Measurements from ENCODE around the gene DGCR8. TPM values are rescaled to one million over a fixed set of nuclear protein-coding genes. Genes with fewer than 3 reads are reported as not detected.
A peak's percentile ranks its signal among the peaks of the same experiment; 100 is the strongest.

DGCR8 gene
- total RNA-seq, 1 donor: 30.7 TPM

GRCh38 chr22:20087319-20088262 lies 7.5 kb downstream of the DGCR8 start:
- TF ChIP-seq CTCF (IDR thresholded peaks at IDR 0.05; ENCODE audit: insufficient read depth, low read depth, low read length): no peak
- no peak for DNase-seq (ENCODE audit: low read depth)
- no peak overlapping the region for H3K4me3 ChIP-seq (ENCODE audit: low read depth, low read length)

- DNase-seq (ENCODE audit: low read depth): no peak
- TF ChIP-seq CTCF (IDR thresholded peaks at IDR 0.05; ENCODE audit: insufficient read depth, low read depth, low read length): no peak
- no peak overlapping the region for H3K4me3 ChIP-seq (ENCODE audit: low read depth, low read length)
These were observed 8.2 kb downstream of the DGCR8 start for GRCh38 chr22:20088263-20088648.

GRCh38 chr22:20089226-20089976 lies 9.4 kb downstream of the DGCR8 start:
- H3K4me3 ChIP-seq (ENCODE audit: low read depth, low read length): no peak overlapping the region
- no peak for DNase-seq (ENCODE audit: low read depth)
- TF ChIP-seq CTCF (IDR thresholded peaks at IDR 0.05; ENCODE audit: insufficient read depth, low read depth, low read length): no peak

- no peak for TF ChIP-seq CTCF (IDR thresholded peaks at IDR 0.05; ENCODE audit: insufficient read depth, low read depth, low read length)
- no peak overlapping the region for H3K4me3 ChIP-seq (ENCODE audit: low read depth, low read length)
- peak; percentile 72 for DNase-seq (ENCODE audit: low read depth)
These were observed 10.1 kb downstream of the DGCR8 start for GRCh38 chr22:20089977-20090729.

- TF ChIP-seq CTCF (IDR thresholded peaks at IDR 0.05; ENCODE audit: insufficient read depth, low read depth, low read length): no peak
- DNase-seq (ENCODE audit: low read depth): no peak
- no peak overlapping the region for H3K4me3 ChIP-seq (ENCODE audit: low read depth, low read length)
These were observed 10.7 kb downstream of the DGCR8 start for GRCh38 chr22:20090730-20091240.

- no peak overlapping the region for H3K4me3 ChIP-seq (ENCODE audit: low read depth, low read length)
- no peak for TF ChIP-seq CTCF (IDR thresholded peaks at IDR 0.05; ENCODE audit: insufficient read depth, low read depth, low read length)
- DNase-seq (ENCODE audit: low read depth): no peak
These were observed 11.8 kb downstream of the DGCR8 start for GRCh38 chr22:20091690-20092476.

Data from fibroblast of villous mesenchyme (primary cell).